ENCODE results near the gene EEF1E1.

EEF1E1 gene

GRCh38 chr6:8030920-8031319, 71.4 kb downstream of the EEF1E1 start:
- no peak for ATAC-seq (ENCODE audit: insufficient read depth, low read depth)
- Histone ChIP-seq H4K20me1 (ENCODE audit: insufficient read depth, low read length) (peaks cover 31% of the 10 kb centered on the region), H3K9me3 (ENCODE audit: insufficient read depth, low read length, severe bottlenecking) (no peaks in the 10 kb centered on the region), H3K9ac (ENCODE audit: low read depth, low read length) (no peak overlapping the region), H3K79me2 (ENCODE audit: insufficient read depth, low read length) (peaks cover 57% of the 10 kb centered on the region), H3K36me3 (ENCODE audit: insufficient read depth, low read length) (peaks cover 24% of the 10 kb centered on the region; the same call in 1 of the 2 replicates), H3K4me3 (ENCODE audit: low read depth in 1 of 2, low read length in 2 of 2) (no peak overlapping the region), H3K4me2 (ENCODE audit: insufficient read depth, low read length) (no peak overlapping the region), H3K27me3 (ENCODE audit: insufficient read depth, low read length, poor library complexity) (no peaks in the 10 kb centered on the region), H3K27ac (ENCODE audit: low read length) (no peak overlapping the region), H3K4me1 (ENCODE audit: insufficient read depth, low read length) (0 out of 2 replicates have a peak, but pooled peaks cover 3% of the 10 kb centered on the region), H2AFZ (ENCODE audit: low read depth, low read length) (no peak overlapping the region)
- TF ChIP-seq CTCF (IDR thresholded peaks at IDR 0.05; ENCODE audit: borderline replicate concordance, extremely low read depth, low read length, poor library complexity, severe bottlenecking) (no peak), EZH2 (IDR thresholded peaks at IDR 0.05; ENCODE audit: borderline replicate concordance, low read depth, low read length, severe bottlenecking) (no peak)
- DNase-seq, result no peak
